Epithelial cell of esophagus (primary cell): ENCODE results near the gene CTAG1A.
A peak's percentile ranks its signal among the peaks of the same experiment; 100 is the strongest.
"Not testable (repeated sequence)": the region's sequence is repeated elsewhere in the genome, so short reads cannot be mapped to it uniquely, and the experiment has no call there.

Source experiments
- DNase-seq: peaks from one replicate; pipeline ENCODE4 v3.0.0; 2010; ENCODE audit warnings: low read depth
- H3K4me3 ChIP-seq: 2 replicates; pipeline ENCODE4 v1.5.1; 2011; ENCODE audit warnings: mild to moderate bottlenecking, low read length, control low read depth
- TF ChIP-seq, protein P1 (sequence below): IDR thresholded peaks from 2 replicates; pipeline ENCODE4 v1.5.1; 2011; ENCODE audit warnings: low read depth, mild to moderate bottlenecking, low read length, control low read depth, inconsistent platforms; ENCODE audit not compliant: insufficient read depth; ENCODE audit errors: missing control alignments

The CTAG1A gene

DNA sequence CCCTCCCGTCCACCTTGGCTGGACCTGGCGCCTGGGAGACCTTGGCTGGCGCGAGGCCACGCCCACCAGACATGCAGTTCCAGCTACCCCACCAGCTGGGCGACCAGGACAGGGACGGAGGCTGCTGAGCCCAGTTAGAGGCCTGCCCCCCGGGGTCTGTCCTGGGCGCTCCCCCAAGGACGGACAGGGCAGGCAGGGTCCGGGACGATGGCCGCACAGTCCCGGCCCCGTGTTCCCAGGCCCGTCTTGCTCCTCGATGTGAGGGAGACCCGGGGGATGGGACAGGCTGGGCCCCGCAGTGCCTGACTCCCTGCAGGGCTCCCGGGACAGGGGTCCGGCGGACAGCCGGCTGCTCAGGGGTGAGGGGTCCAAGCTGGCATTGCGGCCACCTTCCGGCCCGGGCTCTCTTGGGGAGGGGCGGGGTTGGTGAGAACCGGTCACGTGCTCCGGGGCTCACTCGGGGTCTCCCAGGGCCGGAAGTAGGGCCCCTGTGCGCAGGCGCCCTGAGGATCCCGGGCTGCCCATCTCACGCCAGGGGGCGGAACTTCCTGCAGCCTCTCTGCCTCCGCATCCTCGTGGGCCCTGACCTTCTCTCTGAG is at the start of gene CTAG1A:
CTAG1A (plus strand) TSS at position 549 of the 599 bp plus-strand sequence. CDS start 74 bp downstream, outside the sequence.
- DNase-seq = not testable (repeated sequence)

DNA sequence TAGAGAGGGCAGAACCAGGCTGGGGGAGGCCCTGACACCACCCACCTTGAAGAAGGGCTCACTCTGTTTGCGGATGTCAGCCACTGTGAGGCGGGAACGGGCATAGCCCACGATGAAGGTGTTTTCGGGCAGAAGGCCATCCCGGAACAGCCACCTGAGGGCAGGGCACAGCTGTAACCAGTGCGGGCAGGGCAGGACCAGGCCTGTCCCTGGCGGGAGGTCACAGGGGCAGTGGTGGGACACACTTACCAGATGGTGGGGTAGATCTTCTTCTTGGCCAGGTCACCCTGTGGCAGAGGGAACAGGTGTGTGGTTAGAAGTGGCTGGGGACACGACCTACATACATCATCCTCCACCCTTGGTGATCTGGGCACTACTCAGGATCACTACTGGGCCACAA is 49.0 kb upstream of the CTAG1A start:
- TF ChIP-seq, protein P1, sequence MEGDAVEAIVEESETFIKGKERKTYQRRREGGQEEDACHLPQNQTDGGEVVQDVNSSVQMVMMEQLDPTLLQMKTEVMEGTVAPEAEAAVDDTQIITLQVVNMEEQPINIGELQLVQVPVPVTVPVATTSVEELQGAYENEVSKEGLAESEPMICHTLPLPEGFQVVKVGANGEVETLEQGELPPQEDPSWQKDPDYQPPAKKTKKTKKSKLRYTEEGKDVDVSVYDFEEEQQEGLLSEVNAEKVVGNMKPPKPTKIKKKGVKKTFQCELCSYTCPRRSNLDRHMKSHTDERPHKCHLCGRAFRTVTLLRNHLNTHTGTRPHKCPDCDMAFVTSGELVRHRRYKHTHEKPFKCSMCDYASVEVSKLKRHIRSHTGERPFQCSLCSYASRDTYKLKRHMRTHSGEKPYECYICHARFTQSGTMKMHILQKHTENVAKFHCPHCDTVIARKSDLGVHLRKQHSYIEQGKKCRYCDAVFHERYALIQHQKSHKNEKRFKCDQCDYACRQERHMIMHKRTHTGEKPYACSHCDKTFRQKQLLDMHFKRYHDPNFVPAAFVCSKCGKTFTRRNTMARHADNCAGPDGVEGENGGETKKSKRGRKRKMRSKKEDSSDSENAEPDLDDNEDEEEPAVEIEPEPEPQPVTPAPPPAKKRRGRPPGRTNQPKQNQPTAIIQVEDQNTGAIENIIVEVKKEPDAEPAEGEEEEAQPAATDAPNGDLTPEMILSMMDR = no peak
- no peak for DNase-seq
- no peak overlapping the region for H3K4me3 ChIP-seq

More for the DNA sequence above, at the start of gene CTAG1A:
- not testable (repeated sequence) for H3K4me3 ChIP-seq

DNA sequence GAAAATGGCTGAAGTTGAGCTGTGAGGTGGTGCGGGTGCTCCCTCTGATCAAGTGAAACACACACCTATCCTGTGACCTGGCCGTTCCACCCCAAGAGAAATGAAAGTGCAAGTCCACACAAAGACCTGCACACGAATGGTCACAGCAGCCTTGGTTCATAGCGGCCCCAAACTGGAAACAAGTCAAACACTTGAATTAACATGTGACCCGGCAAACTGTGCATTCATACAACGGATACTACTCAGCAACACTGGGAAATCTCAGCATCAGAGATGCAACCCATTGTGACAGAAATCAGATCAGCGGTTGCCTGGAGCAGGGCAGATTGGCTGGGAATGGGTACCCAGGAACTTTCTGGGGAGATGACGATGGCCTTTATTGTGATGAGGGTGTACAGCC is 45.9 kb upstream of the CTAG1A start:
- DNase-seq = no peak
- TF ChIP-seq, protein P1 = no peak
- H3K4me3 ChIP-seq = no peak overlapping the region

DNA sequence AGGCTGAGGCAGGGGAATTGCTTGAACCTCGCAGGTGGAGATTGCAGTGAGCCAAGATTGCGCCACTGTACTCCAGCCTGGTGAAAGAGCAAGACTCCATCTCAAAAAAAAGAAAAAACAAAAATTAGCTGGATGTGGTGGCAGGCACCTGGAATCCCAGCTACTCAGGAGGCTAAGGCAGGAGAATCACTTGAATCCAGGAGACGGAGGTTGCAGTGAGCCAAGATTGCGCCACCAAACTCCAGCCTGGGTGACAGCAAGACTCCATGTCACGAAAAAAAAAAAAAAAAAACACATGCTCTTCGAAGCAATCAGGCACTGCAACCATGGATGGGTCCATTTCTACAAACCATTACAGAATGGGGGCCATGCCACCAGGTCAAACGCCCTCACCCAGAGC is 44.6 kb upstream of the CTAG1A start:
- H3K4me3 ChIP-seq = not testable (repeated sequence)

DNA sequence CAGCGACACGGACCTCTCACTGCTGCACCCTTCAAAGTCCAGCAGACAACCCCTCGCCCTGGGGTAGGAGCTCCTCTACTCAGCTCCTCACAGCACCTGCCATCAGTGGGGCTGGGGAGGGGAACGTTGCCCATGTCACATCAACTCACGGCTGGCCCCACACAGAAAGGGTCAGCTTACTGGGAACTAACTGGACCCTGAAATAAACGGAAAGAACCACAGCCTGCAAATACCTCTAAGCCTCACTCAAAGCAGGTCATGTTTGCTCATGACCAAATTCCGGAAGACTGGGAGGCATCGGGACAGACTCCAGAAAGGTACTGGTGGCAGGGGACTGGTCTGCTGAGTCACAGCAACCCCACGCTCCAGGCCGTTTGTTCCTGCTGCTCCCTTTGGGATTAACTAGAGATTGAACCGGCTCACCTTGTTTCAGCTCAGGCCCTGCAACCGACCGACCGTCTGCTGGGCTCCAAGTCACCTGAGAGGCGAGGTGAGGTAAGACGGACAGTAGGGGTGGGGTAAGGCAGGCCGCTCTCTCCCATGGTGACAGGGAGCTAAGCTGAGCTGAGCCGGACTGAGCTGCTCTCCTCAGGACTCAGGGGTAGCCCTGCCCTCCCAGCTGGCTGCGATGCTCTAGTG is 43.9 kb upstream of the CTAG1A start:
- TF ChIP-seq, protein P1 = no peak
- peak; percentile 83 for DNase-seq
- H3K4me3 ChIP-seq = no peak overlapping the region

More for the DNA sequence above, 44.6 kb upstream of the CTAG1A start:
- not testable (repeated sequence) for DNase-seq

DNA sequence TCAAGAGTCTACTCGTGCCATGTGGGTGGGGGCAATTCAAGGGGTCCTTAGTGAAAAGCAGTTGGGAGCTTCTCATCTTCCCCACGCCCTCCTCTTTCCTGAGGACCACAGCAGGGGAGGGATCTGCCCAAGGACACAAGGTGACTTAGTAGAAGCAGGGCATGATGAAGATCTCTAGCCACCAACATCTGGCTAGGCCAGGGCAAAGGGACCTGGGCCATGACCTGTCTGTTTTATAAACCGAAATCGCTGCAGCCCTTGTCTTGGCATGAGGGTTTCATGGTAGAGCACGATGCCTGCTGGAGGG is 43.4 kb upstream of the CTAG1A start:
- H3K4me3 ChIP-seq = no peak overlapping the region
- TF ChIP-seq, protein P1 = no peak
- no peak for DNase-seq

DNA sequence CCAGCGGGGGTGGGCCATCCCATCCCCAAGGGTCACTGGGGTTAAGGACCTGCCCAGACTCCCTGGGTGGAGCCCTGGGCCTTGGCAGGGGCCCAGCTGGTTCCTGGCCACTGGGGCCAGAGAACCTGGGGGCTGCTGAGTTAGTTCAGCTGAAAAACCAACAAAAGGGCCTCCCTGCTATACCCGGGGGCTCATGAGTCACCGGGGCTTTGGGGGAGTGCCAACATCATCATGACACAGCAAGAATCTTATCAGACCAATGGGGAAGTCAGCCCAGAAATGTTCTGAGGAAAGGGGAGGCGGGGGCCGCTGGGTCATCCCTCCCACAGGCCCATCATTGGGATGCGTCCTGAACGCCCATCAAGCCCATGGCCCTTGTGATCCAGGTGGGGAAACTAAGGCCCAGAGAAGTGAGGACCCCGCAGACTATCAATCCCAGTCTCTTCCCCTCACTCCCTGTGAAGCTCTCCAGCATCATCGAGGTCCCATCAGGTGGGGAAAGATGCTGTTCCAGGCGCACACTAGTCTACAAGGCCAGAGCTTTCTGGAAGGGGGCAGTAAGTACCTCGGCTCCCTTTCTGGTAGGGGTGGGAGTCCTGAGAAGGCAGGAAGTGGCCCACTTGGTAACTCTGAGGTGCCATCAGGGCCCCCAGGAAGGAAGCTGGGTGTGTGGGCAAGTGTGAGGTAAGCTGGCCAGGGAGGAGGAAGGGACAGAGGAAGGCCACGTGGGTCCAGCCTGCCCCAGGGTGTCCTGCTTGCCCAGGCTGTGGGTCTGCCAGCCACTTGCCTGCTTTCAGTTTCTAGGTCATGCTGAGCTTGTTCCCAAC is 42.8 kb upstream of the CTAG1A start:
- no peak overlapping the region for H3K4me3 ChIP-seq

More for the DNA sequence above, 42.8 kb upstream of the CTAG1A start:
- peak; percentile 83 for DNase-seq
- TF ChIP-seq, protein P1 = no peak
